HL-60 (cell line): ENCODE measurements around the gene ZBTB32.

Experiments used
- GABPA ChIP-seq: IDR thresholded peaks from 2 replicates; pipeline ENCODE4 v1.6.1; 2012; ENCODE audit warnings: low read depth
- TF ChIP-seq, protein P1 (sequence below): IDR thresholded peaks from one replicate; pipeline ENCODE4 v1.5.1; 2011; ENCODE audit warnings: low read length, control low read depth, inconsistent platforms; ENCODE audit not compliant: insufficient read depth

DNA sequence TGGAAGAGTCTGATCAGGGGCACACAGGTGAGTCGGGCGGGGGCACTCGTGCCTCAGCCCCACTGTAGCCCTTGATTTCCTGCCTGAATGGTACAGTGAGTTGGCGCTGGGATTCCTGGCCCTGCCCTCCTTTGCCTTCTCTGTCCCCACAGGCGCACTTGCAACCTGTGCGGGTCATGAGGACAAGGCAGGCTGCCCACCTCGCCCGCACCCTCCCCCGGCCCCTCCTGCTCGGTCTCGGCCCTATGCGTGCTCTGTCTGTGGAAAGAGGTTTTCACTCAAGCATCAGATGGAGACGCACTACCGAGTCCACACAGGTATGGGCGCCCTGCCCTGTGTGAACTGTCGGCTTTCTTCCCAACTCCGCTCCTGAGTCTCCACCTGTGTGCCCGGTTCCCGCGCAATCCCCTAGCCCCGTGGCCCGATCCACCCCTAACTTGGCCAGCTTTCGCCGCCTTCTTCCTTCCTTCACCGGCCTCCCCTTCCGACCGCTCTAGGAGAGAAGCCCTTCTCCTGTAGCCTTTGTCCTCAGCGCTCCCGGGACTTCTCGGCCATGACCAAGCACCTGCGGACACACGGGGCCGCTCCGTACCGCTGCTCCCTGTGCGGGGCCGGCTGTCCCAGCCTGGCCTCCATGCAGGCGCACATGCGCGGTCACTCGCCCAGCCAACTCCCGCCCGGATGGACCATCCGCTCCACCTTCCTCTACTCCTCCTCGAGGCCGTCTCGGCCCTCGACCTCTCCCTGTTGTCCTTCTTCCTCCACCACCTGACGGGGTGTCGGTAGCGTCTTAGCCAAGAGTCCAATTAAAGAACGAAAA lies 11.8 kb downstream of the ZBTB32 start:
- TF ChIP-seq, protein P1, sequence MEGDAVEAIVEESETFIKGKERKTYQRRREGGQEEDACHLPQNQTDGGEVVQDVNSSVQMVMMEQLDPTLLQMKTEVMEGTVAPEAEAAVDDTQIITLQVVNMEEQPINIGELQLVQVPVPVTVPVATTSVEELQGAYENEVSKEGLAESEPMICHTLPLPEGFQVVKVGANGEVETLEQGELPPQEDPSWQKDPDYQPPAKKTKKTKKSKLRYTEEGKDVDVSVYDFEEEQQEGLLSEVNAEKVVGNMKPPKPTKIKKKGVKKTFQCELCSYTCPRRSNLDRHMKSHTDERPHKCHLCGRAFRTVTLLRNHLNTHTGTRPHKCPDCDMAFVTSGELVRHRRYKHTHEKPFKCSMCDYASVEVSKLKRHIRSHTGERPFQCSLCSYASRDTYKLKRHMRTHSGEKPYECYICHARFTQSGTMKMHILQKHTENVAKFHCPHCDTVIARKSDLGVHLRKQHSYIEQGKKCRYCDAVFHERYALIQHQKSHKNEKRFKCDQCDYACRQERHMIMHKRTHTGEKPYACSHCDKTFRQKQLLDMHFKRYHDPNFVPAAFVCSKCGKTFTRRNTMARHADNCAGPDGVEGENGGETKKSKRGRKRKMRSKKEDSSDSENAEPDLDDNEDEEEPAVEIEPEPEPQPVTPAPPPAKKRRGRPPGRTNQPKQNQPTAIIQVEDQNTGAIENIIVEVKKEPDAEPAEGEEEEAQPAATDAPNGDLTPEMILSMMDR: no peak
- TF ChIP-seq GABPA: no peak
